Articular chondrocyte of knee joint (primary cell): ENCODE results near the gene GABBR2. TPM values are rescaled to one million over a fixed set of nuclear protein-coding genes. Genes with fewer than 3 reads are reported as not detected.

Experiments used
- total RNA-seq: library from RNA; depleted of rRNA; stranded (reverse); fragments of >200 nt; gene quantifications from 2 replicates; pipeline ENCODE4 v1.2.3, GENCODE V29; 2012

GABBR2 gene
- 0.11 TPM in 1 of 2 replicates, not detected in the other for total RNA-seq

DNA sequence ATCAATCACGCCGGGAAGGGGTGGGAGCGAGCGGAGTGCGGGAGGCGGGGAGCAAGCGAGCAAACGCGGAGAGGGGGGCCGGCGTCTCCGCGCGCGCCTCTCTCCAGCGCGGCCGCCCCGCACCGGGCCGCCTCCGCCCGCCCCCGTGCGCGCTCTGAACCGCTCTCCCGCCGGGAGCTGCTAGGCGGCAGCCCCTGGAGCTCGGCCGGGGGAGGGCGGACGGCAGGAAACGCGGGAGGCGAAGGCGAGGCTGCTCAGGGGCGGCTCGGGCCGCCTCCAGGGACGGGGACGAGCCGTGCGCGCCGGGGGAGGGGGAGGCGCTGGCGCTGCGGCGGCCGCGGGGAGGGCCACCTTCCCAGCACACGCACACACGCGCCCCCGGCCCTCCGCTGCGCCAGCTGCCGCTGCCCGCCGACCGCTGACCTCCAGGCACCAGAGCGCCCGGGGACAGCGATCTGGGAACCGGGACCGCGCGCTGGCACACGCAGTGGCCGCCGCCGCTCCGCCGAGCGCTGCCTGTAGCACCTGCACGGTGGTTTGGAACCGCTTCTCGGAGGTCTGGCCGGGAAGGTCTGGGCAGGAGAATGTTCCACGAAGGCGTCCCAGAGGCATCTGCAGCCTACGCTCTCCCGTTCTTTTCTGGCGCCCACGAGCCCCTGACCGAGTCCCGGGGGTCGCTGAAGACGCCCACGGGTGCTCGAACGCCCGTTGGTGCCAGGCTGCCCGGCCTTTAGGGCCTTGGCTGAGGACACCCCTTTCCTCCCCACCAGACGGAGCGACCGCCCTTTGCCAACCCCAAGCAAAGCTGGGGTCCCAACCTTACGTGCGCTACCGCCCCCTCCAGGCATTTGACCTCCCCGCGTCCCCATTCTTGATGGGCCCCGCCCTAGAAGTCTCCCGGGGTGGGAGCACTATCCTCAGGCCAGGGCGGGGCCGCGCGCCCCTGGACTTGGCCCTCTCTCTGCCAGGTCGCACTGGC is at the start of gene GABBR2:
GABBR2 (minus strand) TSS at position 3 of the 979 bp plus-strand sequence. CDS start 198 bp downstream, outside the sequence.

DNA sequence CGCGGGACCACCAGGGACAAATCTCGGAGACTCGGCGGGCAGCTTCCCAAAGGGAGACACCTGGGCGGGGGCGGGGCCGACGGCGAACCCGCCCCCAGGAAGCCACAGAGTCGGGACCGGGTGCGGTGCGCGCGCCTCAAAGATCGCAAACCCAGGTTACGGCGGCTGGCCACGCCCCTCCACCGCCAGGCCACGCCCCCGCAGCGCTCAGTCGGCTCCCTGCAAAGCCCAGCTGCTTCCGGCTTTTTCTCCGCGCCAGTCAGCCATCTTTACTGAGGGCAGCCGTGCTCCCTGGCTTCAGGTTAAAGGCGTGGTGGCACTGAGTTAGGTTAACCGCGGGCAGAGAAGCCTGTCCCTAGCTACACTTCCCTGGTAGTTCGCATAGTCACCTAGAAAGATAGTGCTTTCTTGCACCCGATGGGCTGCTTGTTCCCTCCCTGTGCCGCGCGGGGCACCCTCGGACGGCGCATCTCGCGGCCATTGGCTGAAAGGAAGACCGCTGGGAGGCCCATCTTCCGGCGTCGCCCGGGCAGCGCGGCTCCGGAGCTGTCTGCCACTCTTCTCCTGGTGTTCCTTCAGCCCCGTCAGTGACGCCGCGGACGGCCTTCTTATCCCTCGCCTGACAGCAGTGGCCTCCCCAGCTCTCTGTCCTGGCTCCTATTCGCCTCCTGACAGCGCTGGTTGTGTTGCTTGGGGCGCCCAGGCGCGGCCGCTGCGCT is 453.0 kb downstream of the GABBR2 start, which contains the start of gene TBC1D2:
TBC1D2 (minus strand) TSS at position 72 of the 719 bp plus-strand sequence. CDS start 108 bp downstream, outside the sequence.

Other genes starting within 250 kb of the GABBR2 start
- 17.5 and 21.4 TPM in 2 replicates for gene ANKS6, start 87.6 kb upstream of the GABBR2 start, total RNA-seq
- gene GALNT12, start 98.7 kb upstream of the GABBR2 start, total RNA-seq: 20.4 and 26.9 TPM in 2 replicates
- 56.8 and 175 TPM in 2 replicates for gene COL15A1, start 235.0 kb upstream of the GABBR2 start, total RNA-seq